Lung (tissue), 12 donors: ENCODE data around the gene SETBP1. TPM values are rescaled to one million over a fixed set of nuclear protein-coding genes. Genes with fewer than 3 reads are reported as not detected.

Experiments
- ATAC-seq: fragments of 200-7000 bp; cut with Tn5 transposase; one replicate; pipeline ENCODE4 v1.9.1; 2020; ENCODE audit warnings: moderate number of reproducible peaks; ENCODE audit not compliant: insufficient read depth, low FRiP score
- DNase-seq, 3 donors: peaks; one replicate each; pipeline ENCODE4 v3.0.0-alpha.2; 2013 to 2017
- H3K27ac ChIP-seq, 2 donors: one replicate each; pipeline ENCODE4 v1.5.1; 2013; ENCODE audit warnings: mild to moderate bottlenecking in 2 of 2, moderate library complexity in 2 of 2, control low read depth in 1 of 2, inconsistent platforms in 1 of 2, low read depth in 1 of 2, low read length in 1 of 2
- H3K27me3 ChIP-seq, 3 donors: one replicate each; pipeline ENCODE4 v1.5.1; 2013; ENCODE audit warnings: low read length in 2 of 3; ENCODE audit not compliant: control insufficient read depth in 3 of 3, insufficient read depth in 3 of 3
- H3K36me3 ChIP-seq, 4 donors: one replicate each; pipeline ENCODE4 v1.5.1; 2013; ENCODE audit warnings: low read length in 4 of 4, mild to moderate bottlenecking in 1 of 4, moderate library complexity in 1 of 4; ENCODE audit not compliant: control insufficient read depth in 4 of 4, insufficient read depth in 4 of 4
- H3K4me1 ChIP-seq, 5 donors: one replicate each; pipeline ENCODE4 v1.5.1; 2013; ENCODE audit warnings: low read length in 5 of 5, mild to moderate bottlenecking in 2 of 5, moderate library complexity in 1 of 5; ENCODE audit not compliant: control insufficient read depth in 5 of 5, insufficient read depth in 5 of 5
- H3K4me3 ChIP-seq: one replicate; pipeline ENCODE4 v1.5.1; 2013; ENCODE audit warnings: mild to moderate bottlenecking, control low read depth, moderate library complexity
- H3K9ac ChIP-seq, 2 donors: one replicate each; pipeline ENCODE4 v1.5.1; 2013; ENCODE audit warnings: low read length in 2 of 2, control low read depth in 1 of 2; ENCODE audit not compliant: insufficient read depth in 1 of 2
- H3K9me3 ChIP-seq, 4 donors: one replicate each; pipeline ENCODE4 v1.5.1; 2013; ENCODE audit warnings: low read length in 3 of 4, mild to moderate bottlenecking in 1 of 4, moderate library complexity in 1 of 4; ENCODE audit not compliant: control insufficient read depth in 4 of 4, insufficient read depth in 3 of 4
- WGBS, 2 donors: extraction: QIAGEN DNeasy Blood & Tissue Kit; methylation state at CpG; one replicate each; pipeline ENCODE4 v1.1.7; 2013; 5-methylcytosine and 5-hydroxymethylcytosine counted together
- polyA plus RNA-seq, 2 donors: library from polyadenylated mRNA; stranded (reverse); fragments of 200-250 nt; gene quantifications; one replicate each; pipeline ENCODE4 v1.2.1, GENCODE V29; 2013
- total RNA-seq, 2 donors: library from RNA; depleted of rRNA in 1 of 2; stranded (reverse); fragments of >200 nt in 1 of 2; gene quantifications; one replicate each; pipeline ENCODE4 v1.2.1, GENCODE V29; 2014 to 2021
- TF ChIP-seq, protein P1 (sequence below): IDR thresholded peaks from 2 replicates; pipeline ENCODE4 v1.5.1; 2012; ENCODE audit warnings: mild to moderate bottlenecking; ENCODE audit errors: control extremely low read depth, extremely low read depth
- donor health status: control.
- donor health status: control.
- donor health status: Bipolar disorder and iron deficiency.
- donor health status: healthy.
- donor health status: DM: yes; HTN: yes; CAD: no.

SETBP1 gene
- total and polyA plus RNA-seq, 4 donors, result 1.6 to 43.8 (median 16.6) TPM

DNA sequence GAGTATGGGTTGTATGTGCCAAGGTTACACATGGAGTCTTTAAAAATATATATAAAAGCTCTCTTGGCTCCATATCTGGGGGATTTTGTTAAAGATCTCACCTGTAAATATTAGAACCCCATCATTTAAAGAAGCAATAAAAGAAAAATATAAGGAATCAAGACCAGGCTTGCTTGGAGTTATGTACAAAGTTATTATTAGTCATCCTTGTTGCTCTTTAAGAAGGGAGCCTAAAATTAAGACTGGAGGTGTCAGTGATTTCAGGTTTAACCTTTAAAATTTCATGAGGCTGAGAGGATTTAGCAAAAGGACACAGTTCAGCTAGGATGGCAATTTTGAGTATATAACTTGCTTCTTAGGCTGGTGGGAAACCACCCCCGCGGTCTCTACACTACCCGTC lies 181.4 kb downstream of the SETBP1 start:
- no peaks in the 10 kb centered on the region for H3K9me3 ChIP-seq
- H3K36me3 ChIP-seq, result no peaks in the 10 kb centered on the region
- peaks cover 3 to 13% (median 6%) of the 10 kb centered on the region in 5 donors for H3K4me1 ChIP-seq
- no peak overlapping the region for H3K9ac ChIP-seq
- TF ChIP-seq, protein P1, sequence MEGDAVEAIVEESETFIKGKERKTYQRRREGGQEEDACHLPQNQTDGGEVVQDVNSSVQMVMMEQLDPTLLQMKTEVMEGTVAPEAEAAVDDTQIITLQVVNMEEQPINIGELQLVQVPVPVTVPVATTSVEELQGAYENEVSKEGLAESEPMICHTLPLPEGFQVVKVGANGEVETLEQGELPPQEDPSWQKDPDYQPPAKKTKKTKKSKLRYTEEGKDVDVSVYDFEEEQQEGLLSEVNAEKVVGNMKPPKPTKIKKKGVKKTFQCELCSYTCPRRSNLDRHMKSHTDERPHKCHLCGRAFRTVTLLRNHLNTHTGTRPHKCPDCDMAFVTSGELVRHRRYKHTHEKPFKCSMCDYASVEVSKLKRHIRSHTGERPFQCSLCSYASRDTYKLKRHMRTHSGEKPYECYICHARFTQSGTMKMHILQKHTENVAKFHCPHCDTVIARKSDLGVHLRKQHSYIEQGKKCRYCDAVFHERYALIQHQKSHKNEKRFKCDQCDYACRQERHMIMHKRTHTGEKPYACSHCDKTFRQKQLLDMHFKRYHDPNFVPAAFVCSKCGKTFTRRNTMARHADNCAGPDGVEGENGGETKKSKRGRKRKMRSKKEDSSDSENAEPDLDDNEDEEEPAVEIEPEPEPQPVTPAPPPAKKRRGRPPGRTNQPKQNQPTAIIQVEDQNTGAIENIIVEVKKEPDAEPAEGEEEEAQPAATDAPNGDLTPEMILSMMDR, result no peak
- 95 to 100% methylated on average over 3 of the region's 3 CpGs for WGBS, 2 donors
- H3K27ac ChIP-seq, result no peak overlapping the region
- no peaks in the 10 kb centered on the region for H3K27me3 ChIP-seq
- DNase-seq, result no peak
- ATAC-seq, result no peak
- no peak overlapping the region for H3K4me3 ChIP-seq

DNA sequence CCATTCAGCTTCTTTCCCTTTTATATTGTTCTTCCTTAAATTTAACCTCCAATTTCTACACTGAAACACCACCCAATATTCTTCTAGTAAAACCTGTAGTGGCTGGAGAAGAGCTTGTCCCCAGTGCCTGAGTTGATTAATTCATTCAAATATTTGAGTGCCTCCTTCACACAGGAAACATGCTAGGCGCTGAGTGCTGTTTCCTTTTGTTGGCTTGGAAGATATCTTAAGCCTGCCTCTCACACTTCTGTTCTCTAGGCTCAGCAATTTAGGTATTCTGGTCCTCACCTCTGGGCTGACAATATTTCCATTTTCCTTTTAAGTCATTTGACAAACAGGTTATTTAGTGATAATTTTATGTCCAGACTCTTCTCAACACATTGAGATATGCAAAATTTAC lies 185.4 kb downstream of the SETBP1 start:
- peak in 1 of 3 donors; percentile 28 for DNase-seq
- H3K9me3 ChIP-seq, result no peaks in the 10 kb centered on the region
- H3K27ac ChIP-seq, result no peak overlapping the region
- H3K4me3 ChIP-seq, result no peak overlapping the region
- H3K27me3 ChIP-seq, result no peaks in the 10 kb centered on the region
- peaks cover 0 to 13% (median 0%) of the 10 kb centered on the region in 5 donors for H3K4me1 ChIP-seq
- no peaks in the 10 kb centered on the region for H3K36me3 ChIP-seq
- no peak overlapping the region for H3K9ac ChIP-seq
- ATAC-seq, result no peak
- 55% methylated on average over 1 of the region's 1 CpG for WGBS, 2 donors
- TF ChIP-seq, protein P1, result no peak

DNA sequence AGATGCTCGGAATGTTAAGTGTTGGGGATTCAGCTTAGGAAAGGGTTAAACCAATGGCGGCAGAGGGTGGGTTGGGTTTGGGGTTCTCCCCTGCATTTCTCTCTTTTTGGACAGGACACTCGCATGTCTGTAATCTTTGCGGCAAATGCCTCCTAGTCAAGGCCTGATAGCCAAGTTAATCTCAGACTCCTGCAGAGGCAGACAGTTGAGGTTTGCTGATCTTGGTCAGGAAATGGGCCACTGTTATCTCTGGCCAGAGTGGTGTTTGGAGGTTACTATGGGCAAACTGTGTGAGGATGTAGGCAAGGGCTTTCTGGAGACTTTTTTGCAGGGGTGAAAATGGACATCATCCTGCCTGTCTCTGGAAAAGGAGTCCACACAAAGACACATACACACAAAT lies 188.8 kb downstream of the SETBP1 start:
- DNase-seq, result no peak
- WGBS, 2 donors, result 66 to 70% methylated on average over 4 of the region's 4 CpGs
- Histone ChIP-seq H3K9ac (no peak overlapping the region), H3K4me3 (no peak overlapping the region), H3K27me3 (no peaks in the 10 kb centered on the region), H3K36me3 (no peaks in the 10 kb centered on the region), H3K4me1 (peaks cover 0 to 3% (median 0%) of the 10 kb centered on the region in 5 donors), H3K27ac (no peak overlapping the region), H3K9me3 (no peaks in the 10 kb centered on the region)
- ATAC-seq, result no peak
- TF ChIP-seq, protein P1, result no peak
